Stimulated activated CD4-positive, alpha-beta T cell treated with anti-CD3 and anti-CD28 coated beads, TNF-alpha, amount 100 ng/mL, for 1 hour (primary cell): Measurements from ENCODE around the gene CENPF.

Source experiments
- DNase-seq, 3 donors: peaks; one replicate each; pipeline ENCODE4 v3.0.0-alpha.2; 2020; ENCODE audit warnings: low read depth in 3 of 3, low spot score in 1 of 3

CENPF gene

GRCh38 chr1:214700437-214700836 lies 97.4 kb downstream of the CENPF start:
- no peak for DNase-seq

- DNase-seq: no peak
Observed at GRCh38 chr1:214702556-214702955, 99.6 kb downstream of the CENPF start.

GRCh38 chr1:214707306-214708087 lies 104.5 kb downstream of the CENPF start:
- DNase-seq: no peak

- no peak for DNase-seq
Observed at GRCh38 chr1:214708321-214708955, 105.4 kb downstream of the CENPF start.

- no peak for DNase-seq
Observed at GRCh38 chr1:214709241-214709640, 106.2 kb downstream of the CENPF start.

- no peak for DNase-seq
Observed at GRCh38 chr1:214712737-214713136, 109.7 kb downstream of the CENPF start.
